GM12878 (cell line): Measurements from ENCODE around the gene STAMBPL1. TPM values are rescaled to one million over a fixed set of nuclear protein-coding genes. Genes with fewer than 3 reads are reported as not detected.

ENCODE experiments used
- ATAC-seq: fragments of 200-7000 bp; cut with Tn5 transposase; 3 replicates; pipeline ENCODE4 v1.9.1; 2020; ENCODE audit warnings: mild to moderate bottlenecking, moderate library complexity
- BruUV-seq: library from RNA; stranded (reverse); fragments of 400-500 nt; replicated peaks from 2 replicates; lab custom pipeline; 2021; lab: Mats Ljungman, UMichigan
- CTCF ChIA-PET: fragments of 300-600 bp; sonication (Branson Sonifier 250); formaldehyde crosslinking; extraction: SDS; loops from one replicate; lab custom pipeline; 2021; ENCODE audit warnings: inconsistent platforms; lab: Yijun Ruan, JAX
- POLR2A ChIA-PET: fragments of 350-600 bp; formaldehyde crosslinking; extraction: SDS; loops from one replicate; lab custom pipeline; 2021; ENCODE audit warnings: inconsistent platforms; lab: Charles Lee
- RAD21 ChIA-PET: fragments of 300-600 bp; sonication (Branson Sonifier 250); formaldehyde crosslinking; loops from one replicate; lab custom pipeline; 2023; ENCODE audit warnings: antibody characterized with exemption; ENCODE audit not compliant: unreplicated experiment; lab: Charles Lee
- SMC1A ChIA-PET: fragments of 300-600 bp; sonication (Branson Sonifier 250); formaldehyde crosslinking; loops from one replicate; lab custom pipeline; 2023; ENCODE audit not compliant: unreplicated experiment, uncharacterized antibody; lab: Charles Lee
- DNase-seq: peaks from one replicate; pipeline ENCODE4 v3.0.0-alpha.2; 2011; ENCODE audit warnings: low read depth, low spot score
- FAIRE-seq: peaks from 3 replicates; lab custom pipeline; 2011; peaks lifted over from hg19 to GRCh38; lab: Jason Lieb, UNC
- H2AFZ ChIP-seq: 2 replicates; pipeline ENCODE4 v1.6.0; 2011; ENCODE audit warnings: low read depth, low read length, control low read depth; ENCODE audit not compliant: control insufficient read depth
- H3K27ac ChIP-seq: 2 replicates; pipeline ENCODE4 v1.5.1; 2011; ENCODE audit warnings: control low read depth; ENCODE audit not compliant: control insufficient read depth, insufficient read depth
- H3K27me3 ChIP-seq, 2 experiments: replicated peaks in 1 of 2; 2 replicates each; pipeline versions ENCODE4 v1.6.0 to v1.6.1; 2011; ENCODE audit warnings: low read length in 1 of 2; ENCODE audit not compliant: control insufficient read depth in 2 of 2, insufficient read depth in 2 of 2
- H3K36me3 ChIP-seq, 2 experiments: 2 replicates each; pipeline ENCODE4 v1.5.1; 2011; ENCODE audit warnings: low read length in 1 of 2; ENCODE audit not compliant: control insufficient read depth in 2 of 2, insufficient read depth in 2 of 2
- H3K4me1 ChIP-seq: 2 replicates; pipeline ENCODE4 v1.6.1; 2011; ENCODE audit warnings: mild to moderate bottlenecking, low read length, moderate library complexity, mixed read lengths; ENCODE audit not compliant: control insufficient read depth, insufficient read depth
- H3K4me2 ChIP-seq: 2 replicates; pipeline ENCODE4 v1.6.0; 2011; ENCODE audit warnings: control low read depth; ENCODE audit not compliant: control insufficient read depth, insufficient read depth
- H3K4me3 ChIP-seq: fragments of 200-600 bp; sonication (generic); 2 replicates; pipeline ENCODE4 v1.5.1; 2016
- H3K79me2 ChIP-seq: 2 replicates; pipeline ENCODE4 v1.6.0; 2011; ENCODE audit warnings: low read length; ENCODE audit not compliant: control insufficient read depth, insufficient read depth
- H3K9ac ChIP-seq: 2 replicates; pipeline ENCODE4 v1.8.0; 2011; ENCODE audit warnings: low read length, control low read depth, mixed read lengths; ENCODE audit not compliant: control insufficient read depth, insufficient read depth
- H3K9me3 ChIP-seq: replicated peaks from 3 replicates; pipeline ENCODE4 v1.5.1; 2011; ENCODE audit warnings: mild to moderate bottlenecking, low read length; ENCODE audit not compliant: control insufficient read depth, insufficient read depth
- H4K20me1 ChIP-seq: 2 replicates; pipeline ENCODE4 v1.6.0; 2011; ENCODE audit not compliant: control insufficient read depth, insufficient read depth
- MLLT1 ChIP-seq: fragments of 450-650 bp; IDR thresholded peaks from 2 replicates; pipeline ENCODE4 v1.6.1; 2016; ENCODE audit warnings: mild to moderate bottlenecking
- REST ChIP-seq: IDR thresholded peaks from 2 replicates; pipeline ENCODE4 v1.6.1; 2012; ENCODE audit warnings: mild to moderate bottlenecking, low read depth, low read length
- RFX5 ChIP-seq: IDR thresholded peaks from 2 replicates; pipeline ENCODE4 v1.6.1; 2011; ENCODE audit warnings: low read depth, low read length, improper control_type of control experiment
- ZNF217 ChIP-seq: fragments of 450-650 bp; IDR thresholded peaks from 2 replicates; pipeline ENCODE4 v1.6.1; 2017; ENCODE audit warnings: antibody characterized with exemption, mild to moderate bottlenecking
- WGBS: methylation state at CpG from one replicate; pipeline ENCODE4 v1.1.6; 2016; ENCODE audit warnings: low lambda C conversion rate; ENCODE audit not compliant: insufficient replicate concordance, insufficient coverage; ENCODE audit errors: missing lambda C conversion rate; 5-methylcytosine and 5-hydroxymethylcytosine counted together
- in situ Hi-C: fragments of 300-500 bp; cut with MboI; formaldehyde crosslinking; loops from 9 replicates; pipeline ENCODE4 v1.14.3; 2018; ENCODE audit warnings: mixed read lengths
- intact Hi-C: fragments of 100-400 bp; cut with micrococcal nuclease; formaldehyde crosslinking; loops from one replicate; pipeline ENCODE4 v1.14.2; 2022; ENCODE audit not compliant: unreplicated experiment
- polyA plus RNA-seq, 11 experiments: library from polyadenylated mRNA; depleted of rRNA in 4 of 11; unstranded in 6 of 11; stranded (reverse) in 5 of 11; fragments of >200 nt; fragmentation: Nextera tagmentation in 4 of 11; fragmentation: Illumina TruSeq in 1 of 11; extraction: Ambion mirVana in 4 of 11; extraction: Trizol in 1 of 11; gene quantifications; 1 replicate in 1 of 11; 2 replicates in 10 of 11; pipeline versions ENCODE4 v1.2.1 to v1.2.3, GENCODE V29; 2011 to 2016; ENCODE audit warnings: inconsistent platforms in 2 of 11, missing spikeins in 2 of 11, low read depth in 1 of 11
- total RNA-seq, 4 experiments: library from RNA; depleted of rRNA in 3 of 4; stranded (reverse); fragments of >200 nt in 3 of 4; fragmentation: Illumina TruSeq in 1 of 4; extraction: Trizol in 1 of 4; gene quantifications; 2 replicates each; pipeline versions ENCODE4 v1.2.1 to v1.2.3, GENCODE V29; 2013 to 2021
- TF ChIP-seq, protein P1 (sequence below): fragments of 450-650 bp; IDR thresholded peaks from 2 replicates; pipeline ENCODE4 v1.6.1; 2017; ENCODE audit warnings: borderline replicate concordance
- TF ChIP-seq, protein P2 (sequence below): fragments of 450-650 bp; formaldehyde crosslinking; IDR thresholded peaks from 2 replicates; pipeline ENCODE4 v1.4.0; 2022; ENCODE audit warnings: mild to moderate bottlenecking, moderate library complexity

Gene STAMBPL1
- total and polyA plus RNA-seq, 10 of the 15 experiments (the other 5 are each of a cell fraction or from before 2014, with no cell fraction given): 7.5 to 44.1 (median 25.4) TPM

DNA sequence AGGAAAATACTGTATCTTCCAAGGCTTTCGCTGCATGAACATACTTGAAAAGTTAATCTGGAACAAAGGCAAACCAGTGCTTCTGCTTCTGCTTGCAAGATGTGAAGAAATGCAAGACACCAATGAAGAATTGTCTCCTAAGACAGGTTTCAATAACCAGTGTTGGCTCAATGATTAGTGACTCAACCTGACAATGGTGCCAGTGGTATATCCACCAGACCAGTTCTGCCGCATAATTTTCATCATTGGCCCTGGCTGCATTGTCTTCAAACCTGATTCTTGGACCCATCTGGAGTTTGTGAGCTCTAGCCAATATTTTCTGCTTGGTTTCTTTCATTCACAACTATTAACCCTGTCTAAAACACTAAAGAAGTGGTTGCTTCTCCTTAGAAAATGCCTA, 13.6 kb upstream of the STAMBPL1 start:
- WGBS: 95% methylated on average over 2 of the region's 2 CpGs

More for the DNA sequence above, 13.6 kb upstream of the STAMBPL1 start:
- H3K4me1 ChIP-seq: no peaks in the 10 kb centered on the region
- H2AFZ ChIP-seq: no peak overlapping the region
- H4K20me1 ChIP-seq: no peaks in the 10 kb centered on the region
- no peak overlapping the region for H3K4me3 ChIP-seq
- POLR2A ChIA-PET: no interaction called here
- no peak overlapping the region for H3K27ac ChIP-seq
- no TSS peak for BruUV-seq
- no peaks in the 10 kb centered on the region for H3K9me3 ChIP-seq
- H3K4me2 ChIP-seq: no peak overlapping the region
- SMC1A ChIA-PET: interaction anchor here (1.0 to 7.2 kb wide), 2 partner anchors 31 to 65 kb away, joined by 5 to 82 read pairs; no protein-coding TSS in a partner anchor
- in situ Hi-C loops (no loop called here), intact Hi-C loops (no loop called here)
- CTCF ChIA-PET: interaction anchor here (11.9 kb wide), 1 partner anchor 32 kb away, joined by 160 read pairs; no protein-coding TSS in a partner anchor
- no peak for TF ChIP-seq MLLT1
- no peak for TF ChIP-seq RFX5
- TF ChIP-seq REST: no peak
- no peak for TF ChIP-seq ZNF217
- TF ChIP-seq, protein P1, sequence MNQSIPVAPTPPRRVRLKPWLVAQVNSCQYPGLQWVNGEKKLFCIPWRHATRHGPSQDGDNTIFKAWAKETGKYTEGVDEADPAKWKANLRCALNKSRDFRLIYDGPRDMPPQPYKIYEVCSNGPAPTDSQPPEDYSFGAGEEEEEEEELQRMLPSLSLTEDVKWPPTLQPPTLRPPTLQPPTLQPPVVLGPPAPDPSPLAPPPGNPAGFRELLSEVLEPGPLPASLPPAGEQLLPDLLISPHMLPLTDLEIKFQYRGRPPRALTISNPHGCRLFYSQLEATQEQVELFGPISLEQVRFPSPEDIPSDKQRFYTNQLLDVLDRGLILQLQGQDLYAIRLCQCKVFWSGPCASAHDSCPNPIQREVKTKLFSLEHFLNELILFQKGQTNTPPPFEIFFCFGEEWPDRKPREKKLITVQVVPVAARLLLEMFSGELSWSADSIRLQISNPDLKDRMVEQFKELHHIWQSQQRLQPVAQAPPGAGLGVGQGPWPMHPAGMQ: no peak
- TF ChIP-seq, protein P2, sequence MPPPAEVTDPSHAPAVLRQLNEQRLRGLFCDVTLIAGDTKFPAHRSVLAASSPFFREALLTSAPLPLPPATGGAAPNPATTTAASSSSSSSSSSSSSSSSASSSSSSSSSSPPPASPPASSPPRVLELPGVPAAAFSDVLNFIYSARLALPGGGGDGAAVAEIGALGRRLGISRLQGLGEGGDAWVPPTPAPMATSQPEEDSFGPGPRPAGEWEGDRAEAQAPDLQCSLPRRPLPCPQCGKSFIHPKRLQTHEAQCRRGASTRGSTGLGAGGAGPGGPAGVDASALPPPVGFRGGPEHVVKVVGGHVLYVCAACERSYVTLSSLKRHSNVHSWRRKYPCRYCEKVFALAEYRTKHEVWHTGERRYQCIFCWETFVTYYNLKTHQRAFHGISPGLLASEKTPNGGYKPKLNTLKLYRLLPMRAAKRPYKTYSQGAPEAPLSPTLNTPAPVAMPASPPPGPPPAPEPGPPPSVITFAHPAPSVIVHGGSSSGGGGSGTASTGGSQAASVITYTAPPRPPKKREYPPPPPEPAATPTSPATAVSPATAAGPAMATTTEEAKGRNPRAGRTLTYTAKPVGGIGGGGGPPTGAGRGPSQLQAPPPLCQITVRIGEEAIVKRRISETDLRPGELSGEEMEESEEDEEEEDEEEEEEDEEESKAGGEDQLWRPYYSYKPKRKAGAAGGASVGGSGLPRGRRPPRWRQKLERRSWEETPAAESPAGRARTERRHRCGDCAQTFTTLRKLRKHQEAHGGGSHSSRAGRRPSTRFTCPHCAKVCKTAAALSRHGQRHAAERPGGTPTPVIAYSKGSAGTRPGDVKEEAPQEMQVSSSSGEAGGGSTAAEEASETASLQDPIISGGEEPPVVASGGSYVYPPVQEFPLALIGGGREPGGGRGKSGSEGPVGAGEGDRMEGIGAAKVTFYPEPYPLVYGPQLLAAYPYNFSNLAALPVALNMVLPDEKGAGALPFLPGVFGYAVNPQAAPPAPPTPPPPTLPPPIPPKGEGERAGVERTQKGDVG (CRISPR knock-in tag): no peak
- no peaks in the 10 kb centered on the region for H3K79me2 ChIP-seq
- RAD21 ChIA-PET: no interaction called here
- FAIRE-seq: no peak
- H3K36me3 ChIP-seq: no peaks in the 10 kb centered on the region
- H3K27me3 ChIP-seq: no peaks in the 10 kb centered on the region
- no peak overlapping the region for H3K9ac ChIP-seq
- no peak for DNase-seq
- no peak for ATAC-seq
